Measurements from ENCODE around the gene PDE10A. TPM values are rescaled to one million over a fixed set of nuclear protein-coding genes. Genes with fewer than 3 reads are reported as not detected.

The PDE10A gene
- total and polyA plus RNA-seq, 4 donors = 1.0 to 6.2 (median 3.0) TPM

GRCh38 chr6:165422192-165422591, 240.8 kb downstream of the PDE10A start:
- H3K27ac ChIP-seq (ENCODE audit: low read depth in 1 of 2, low read length in 1 of 2) = no peak overlapping the region

DNA sequence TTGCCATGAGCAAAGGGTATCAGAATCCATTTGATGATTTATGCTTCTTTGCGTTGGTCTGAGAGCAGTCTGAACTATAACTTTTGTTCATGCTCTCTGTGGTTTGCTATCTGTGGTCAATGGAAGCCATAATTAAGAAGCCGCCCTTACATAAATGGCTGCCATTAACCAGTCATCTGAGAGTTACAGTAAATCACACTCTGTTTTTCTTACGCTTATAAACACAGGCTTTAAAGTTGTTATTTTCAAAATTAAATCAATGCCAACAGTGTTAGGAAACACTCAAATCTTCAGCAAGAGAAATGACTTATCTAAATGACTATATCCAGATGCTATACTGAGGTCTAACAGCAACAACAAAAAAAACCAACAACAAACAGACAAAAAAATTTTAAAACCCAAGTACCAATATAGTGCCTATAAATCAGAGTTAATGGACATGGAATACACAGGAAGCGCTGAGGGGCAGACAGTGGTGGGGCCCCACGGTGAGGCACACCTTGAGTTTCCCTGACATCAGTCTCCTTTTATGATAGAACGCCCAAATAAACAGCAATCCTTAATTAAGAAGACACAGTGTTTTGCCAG, 245.7 kb downstream of the PDE10A start:
- no peaks in the 10 kb centered on the region for H3K4me1 ChIP-seq (ENCODE audit: control insufficient read depth in 5 of 5, insufficient read depth in 5 of 5, low read length in 5 of 5)
- peaks cover 0 to 12% (median 3%) of the 10 kb centered on the region in 4 donors for H3K36me3 ChIP-seq (ENCODE audit: control insufficient read depth in 4 of 4, insufficient read depth in 4 of 4, low read length in 4 of 4)
- no peaks in the 10 kb centered on the region for H3K27me3 ChIP-seq (ENCODE audit: control insufficient read depth in 3 of 3, insufficient read depth in 3 of 3, low read length in 2 of 3)
- 92 to 93% methylated on average over 6 of the region's 6 CpGs for WGBS, 2 donors
- no peaks in the 10 kb centered on the region for H3K9me3 ChIP-seq (ENCODE audit: control insufficient read depth in 4 of 4, insufficient read depth in 3 of 4, low read length in 3 of 4)
- no peak overlapping the region for H3K27ac ChIP-seq (ENCODE audit: low read depth in 1 of 2, low read length in 1 of 2)
- H3K4me3 ChIP-seq = no peak overlapping the region
- ATAC-seq (ENCODE audit: insufficient read depth, low FRiP score) (no peak), DNase-seq (no peak)
- H3K9ac ChIP-seq (ENCODE audit: insufficient read depth in 1 of 2, low read length in 2 of 2) = no peak overlapping the region
- TF ChIP-seq, protein P1, sequence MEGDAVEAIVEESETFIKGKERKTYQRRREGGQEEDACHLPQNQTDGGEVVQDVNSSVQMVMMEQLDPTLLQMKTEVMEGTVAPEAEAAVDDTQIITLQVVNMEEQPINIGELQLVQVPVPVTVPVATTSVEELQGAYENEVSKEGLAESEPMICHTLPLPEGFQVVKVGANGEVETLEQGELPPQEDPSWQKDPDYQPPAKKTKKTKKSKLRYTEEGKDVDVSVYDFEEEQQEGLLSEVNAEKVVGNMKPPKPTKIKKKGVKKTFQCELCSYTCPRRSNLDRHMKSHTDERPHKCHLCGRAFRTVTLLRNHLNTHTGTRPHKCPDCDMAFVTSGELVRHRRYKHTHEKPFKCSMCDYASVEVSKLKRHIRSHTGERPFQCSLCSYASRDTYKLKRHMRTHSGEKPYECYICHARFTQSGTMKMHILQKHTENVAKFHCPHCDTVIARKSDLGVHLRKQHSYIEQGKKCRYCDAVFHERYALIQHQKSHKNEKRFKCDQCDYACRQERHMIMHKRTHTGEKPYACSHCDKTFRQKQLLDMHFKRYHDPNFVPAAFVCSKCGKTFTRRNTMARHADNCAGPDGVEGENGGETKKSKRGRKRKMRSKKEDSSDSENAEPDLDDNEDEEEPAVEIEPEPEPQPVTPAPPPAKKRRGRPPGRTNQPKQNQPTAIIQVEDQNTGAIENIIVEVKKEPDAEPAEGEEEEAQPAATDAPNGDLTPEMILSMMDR (IDR thresholded peaks at IDR 0.05; ENCODE audit: control extremely low read depth, extremely low read depth) = no peak

More at GRCh38 chr6:165422192-165422591, 240.8 kb downstream of the PDE10A start:
- ATAC-seq (ENCODE audit: insufficient read depth, low FRiP score) (no peak), DNase-seq (no peak)
- H3K27me3 ChIP-seq (ENCODE audit: control insufficient read depth in 3 of 3, insufficient read depth in 3 of 3, low read length in 2 of 3) = no peaks in the 10 kb centered on the region
- H3K4me3 ChIP-seq = no peak overlapping the region
- WGBS, 2 donors = 96% methylated on average over 11 of the region's 11 CpGs
- H3K9ac ChIP-seq (ENCODE audit: insufficient read depth in 1 of 2, low read length in 2 of 2) = no peak overlapping the region
- H3K36me3 ChIP-seq (ENCODE audit: control insufficient read depth in 4 of 4, insufficient read depth in 4 of 4, low read length in 4 of 4) = peaks cover 0 to 7% (median 0%) of the 10 kb centered on the region in 4 donors
- TF ChIP-seq, protein P1 (IDR thresholded peaks at IDR 0.05; ENCODE audit: control extremely low read depth, extremely low read depth) = no peak
- peaks cover 0 to under 1% (median 0%) of the 10 kb centered on the region in 4 donors for H3K9me3 ChIP-seq (ENCODE audit: control insufficient read depth in 4 of 4, insufficient read depth in 3 of 4, low read length in 3 of 4)
- H3K4me1 ChIP-seq (ENCODE audit: control insufficient read depth in 5 of 5, insufficient read depth in 5 of 5, low read length in 5 of 5) = no peaks in the 10 kb centered on the region

- 36 to 38% methylated on average over 2 of the region's 2 CpGs for WGBS, 2 donors
- H3K27me3 ChIP-seq (ENCODE audit: control insufficient read depth in 3 of 3, insufficient read depth in 3 of 3, low read length in 2 of 3) = no peaks in the 10 kb centered on the region
- H3K36me3 ChIP-seq (ENCODE audit: control insufficient read depth in 4 of 4, insufficient read depth in 4 of 4, low read length in 4 of 4) = peaks cover 0 to 5% (median 0%) of the 10 kb centered on the region in 4 donors
- TF ChIP-seq, protein P1 (IDR thresholded peaks at IDR 0.05; ENCODE audit: control extremely low read depth, extremely low read depth) = no peak
- no peak overlapping the region for H3K4me3 ChIP-seq
- DNase-seq (no peak), ATAC-seq (ENCODE audit: insufficient read depth, low FRiP score) (no peak)
- H3K9ac ChIP-seq (ENCODE audit: insufficient read depth in 1 of 2, low read length in 2 of 2) = no peak overlapping the region
- no peak overlapping the region for H3K27ac ChIP-seq (ENCODE audit: low read depth in 1 of 2, low read length in 1 of 2)
- H3K4me1 ChIP-seq (ENCODE audit: control insufficient read depth in 5 of 5, insufficient read depth in 5 of 5, low read length in 5 of 5) = no peaks in the 10 kb centered on the region
- peaks cover 0 to 3% (median 0%) of the 10 kb centered on the region in 4 donors for H3K9me3 ChIP-seq (ENCODE audit: control insufficient read depth in 4 of 4, insufficient read depth in 3 of 4, low read length in 3 of 4)
Observed at GRCh38 chr6:165404697-165405096, 258.3 kb downstream of the PDE10A start.

DNA sequence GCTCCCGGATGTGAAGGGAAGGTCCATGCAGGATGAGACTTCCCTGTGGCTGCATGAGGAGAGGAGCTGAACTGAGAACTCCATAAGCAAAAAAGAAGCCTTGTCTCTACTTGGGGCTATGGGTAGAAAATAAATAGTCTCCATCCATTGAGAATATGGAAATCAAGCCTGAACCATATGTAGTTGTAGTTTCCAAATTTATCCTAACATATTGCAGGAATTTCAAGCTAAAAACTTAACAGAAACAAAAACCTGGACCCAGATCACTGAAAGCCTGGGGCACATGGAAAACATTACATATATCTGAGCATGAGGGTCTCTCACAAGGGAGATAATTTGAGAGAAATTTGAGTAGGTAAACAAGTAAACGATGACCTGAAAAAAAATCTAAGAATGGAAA, 258.7 kb downstream of the PDE10A start:
- Histone ChIP-seq H3K36me3 (ENCODE audit: control insufficient read depth in 4 of 4, insufficient read depth in 4 of 4, low read length in 4 of 4) (peaks cover 0 to 6% (median 0%) of the 10 kb centered on the region in 4 donors), H3K9me3 (ENCODE audit: control insufficient read depth in 4 of 4, insufficient read depth in 3 of 4, low read length in 3 of 4) (peaks cover 0 to 1% (median 0%) of the 10 kb centered on the region in 4 donors), H3K9ac (ENCODE audit: insufficient read depth in 1 of 2, low read length in 2 of 2) (no peak overlapping the region), H3K27ac (ENCODE audit: low read depth in 1 of 2, low read length in 1 of 2) (no peak overlapping the region), H3K27me3 (ENCODE audit: control insufficient read depth in 3 of 3, insufficient read depth in 3 of 3, low read length in 2 of 3) (no peaks in the 10 kb centered on the region), H3K4me3 (no peak overlapping the region), H3K4me1 (ENCODE audit: control insufficient read depth in 5 of 5, insufficient read depth in 5 of 5, low read length in 5 of 5) (no peaks in the 10 kb centered on the region)
- DNase-seq (no peak), ATAC-seq (ENCODE audit: insufficient read depth, low FRiP score) (no peak)
- TF ChIP-seq, protein P1 (IDR thresholded peaks at IDR 0.05; ENCODE audit: control extremely low read depth, extremely low read depth) = no peak
- 89 to 95% methylated on average over 2 of the region's 2 CpGs for WGBS, 2 donors
